GM23338 (cell line): Measurements from ENCODE around the gene TDRD7. TPM values are rescaled to one million over a fixed set of nuclear protein-coding genes. Genes with fewer than 3 reads are reported as not detected.
A peak's percentile ranks its signal among the peaks of the same experiment; 100 is the strongest.

Source experiments
- ATAC-seq: fragments of 200-7000 bp; cut with Tn5 transposase; 3 replicates; pipeline ENCODE4 v1.9.1; 2020
- DNase-seq: peaks from one replicate; pipeline ENCODE4 v3.0.0-alpha.2; 2015; ENCODE audit warnings: low spot score
- H2AFZ ChIP-seq: fragments of 200-600 bp; sonication (generic); 2 replicates; pipeline ENCODE4 v1.8.0; 2016; ENCODE audit warnings: antibody characterized with exemption, mild to moderate bottlenecking, moderate library complexity
- H3F3A ChIP-seq: fragments of 200-600 bp; sonication (generic); replicated peaks from 2 replicates; pipeline ENCODE4 v1.8.0; 2017; ENCODE audit warnings: antibody characterized with exemption, mixed run types, low read depth
- H3K27ac ChIP-seq: fragments of 200-600 bp; sonication (generic); 2 replicates; pipeline ENCODE4 v1.6.1; 2016; ENCODE audit warnings: low read depth
- H3K27me3 ChIP-seq: fragments of 200-600 bp; sonication (generic); 2 replicates; pipeline ENCODE4 v1.8.0; 2016; ENCODE audit warnings: mild to moderate bottlenecking, mixed run types, moderate library complexity; ENCODE audit not compliant: insufficient read depth
- H3K36me3 ChIP-seq: fragments of 200-600 bp; sonication (generic); 2 replicates; pipeline ENCODE4 v1.8.0; 2016; ENCODE audit warnings: mild to moderate bottlenecking; ENCODE audit not compliant: insufficient read depth
- H3K4me1 ChIP-seq: fragments of 200-600 bp; sonication (generic); 2 replicates; pipeline ENCODE4 v1.8.0; 2016; ENCODE audit warnings: mild to moderate bottlenecking, moderate library complexity; ENCODE audit not compliant: insufficient read depth
- H3K4me2 ChIP-seq: fragments of 200-600 bp; sonication (generic); 2 replicates; pipeline ENCODE4 v1.7.1; 2017; ENCODE audit warnings: mixed run types
- H3K4me3 ChIP-seq: fragments of 200-600 bp; sonication (generic); 2 replicates; pipeline ENCODE4 v1.6.1; 2016; ENCODE audit warnings: mixed run types
- H3K79me2 ChIP-seq: fragments of 200-600 bp; sonication (generic); replicated peaks from 2 replicates; pipeline ENCODE4 v1.8.0; 2017; ENCODE audit warnings: mild to moderate bottlenecking; ENCODE audit not compliant: insufficient read depth
- H3K9me2 ChIP-seq: fragments of 200-600 bp; sonication (generic); 2 replicates; pipeline ENCODE4 v1.8.0; 2017; ENCODE audit not compliant: insufficient read depth
- H4K20me1 ChIP-seq: fragments of 200-600 bp; sonication (generic); replicated peaks from 2 replicates; pipeline ENCODE4 v1.8.0; 2017; ENCODE audit warnings: mild to moderate bottlenecking; ENCODE audit not compliant: insufficient read depth
- H3K27ac Mint-ChIP-seq: 2 replicates; pipeline ENCODE4 v1.8.0; 2020; ENCODE audit warnings: inconsistent platforms, mild to moderate bottlenecking, moderate library complexity, mixed read lengths
- H3K27me3 Mint-ChIP-seq: 3 replicates; pipeline ENCODE4 v1.8.0; 2022; ENCODE audit warnings: low read depth, mild to moderate bottlenecking, moderate library complexity, mixed read lengths, inconsistent platforms; ENCODE audit not compliant: insufficient read depth, poor library complexity
- H3K36me3 Mint-ChIP-seq: 3 replicates; pipeline ENCODE4 v1.8.0; 2021; ENCODE audit warnings: low read depth, mild to moderate bottlenecking, inconsistent platforms, moderate library complexity, mixed read lengths
- H3K4me1 Mint-ChIP-seq: 3 replicates; pipeline ENCODE4 v1.8.0; 2020; ENCODE audit warnings: mild to moderate bottlenecking, inconsistent platforms, mixed read lengths
- H3K4me3 Mint-ChIP-seq: 3 replicates; pipeline ENCODE4 v1.8.0; 2021; ENCODE audit warnings: moderate library complexity, mild to moderate bottlenecking, inconsistent platforms, mixed read lengths
- H3K9me3 Mint-ChIP-seq: 3 replicates; pipeline ENCODE4 v1.8.0; 2020; ENCODE audit warnings: moderate library complexity, mild to moderate bottlenecking, inconsistent platforms, mixed read lengths
- CREB1 ChIP-seq: fragments of 250-450 bp; sonication (Bioruptor Pico); IDR thresholded peaks from 2 replicates; pipeline ENCODE4 v1.5.0; 2020; ENCODE audit warnings: low read depth, mild to moderate bottlenecking, moderate library complexity
- CTCF ChIP-seq, 2 experiments: fragments of 200-600 bp in 1 of 2; sonication (generic) in 1 of 2; conservative IDR thresholded peaks; 2 replicates each; pipeline versions ENCODE4 v1.5.1 to v1.6.1; 2016 to 2017; ENCODE audit warnings: antibody characterized with exemption in 2 of 2, low read depth in 2 of 2, mild to moderate bottlenecking in 2 of 2, moderate library complexity in 1 of 2
- ETS1 ChIP-seq: IDR thresholded peaks from 2 replicates; pipeline ENCODE4 v1.6.1; 2016; ENCODE audit warnings: antibody characterized with exemption
- EZH2 ChIP-seq: fragments of 200-600 bp; sonication (generic); IDR thresholded peaks from one replicate; pipeline ENCODE4 v1.8.0; 2017; ENCODE audit warnings: antibody characterized with exemption, mild to moderate bottlenecking, low read depth; ENCODE audit not compliant: unreplicated experiment
- NANOG ChIP-seq: IDR thresholded peaks from 2 replicates; pipeline ENCODE4 v1.6.1; 2016; ENCODE audit warnings: antibody characterized with exemption, borderline replicate concordance
- POLR2AphosphoS5 ChIP-seq: IDR thresholded peaks from 2 replicates; pipeline ENCODE4 v1.6.1; 2016; ENCODE audit warnings: antibody characterized with exemption, low read depth
- REST ChIP-seq: IDR thresholded peaks from one replicate; pipeline ENCODE4 v1.6.1; 2018; ENCODE audit warnings: antibody characterized with exemption; ENCODE audit not compliant: unreplicated experiment
- ZNF331 ChIP-seq: fragments of 250-450 bp; sonication (Bioruptor Pico); IDR thresholded peaks from 2 replicates; pipeline ENCODE4 v1.5.0; 2020; ENCODE audit warnings: low read depth, mild to moderate bottlenecking, moderate library complexity
- polyA plus RNA-seq: library from polyadenylated mRNA; unstranded; fragments of >200 nt; fragmentation: Nextera tagmentation; extraction: Ambion mirVana; gene quantifications from 2 replicates; pipeline ENCODE4 v1.2.1, GENCODE V29; 2016
- total RNA-seq: library from RNA; depleted of rRNA; stranded (reverse); fragments of >200 nt; shearing (Covaris generic); gene quantifications from 2 replicates; pipeline ENCODE4 v1.2.3, GENCODE V29; 2014

The TDRD7 gene
- total and polyA plus RNA-seq, 2 experiments from 2014 or later = 1.7 to 3.1 TPM

GRCh38 chr9:97368964-97369363 is 42.9 kb upstream of the TDRD7 start (continued):
- no peak for TF ChIP-seq REST
- TF ChIP-seq POLR2AphosphoS5 = no peak

- no peak overlapping the region for H2AFZ ChIP-seq
- H3K9me2 ChIP-seq = no peaks in the 10 kb centered on the region
- H3K4me1 Mint-ChIP-seq = no peaks in the 10 kb centered on the region
- ATAC-seq (no peak; the same call in 2 of the 3 replicates), DNase-seq (peak; percentile 8)
- no peak overlapping the region for H3K4me3 ChIP-seq
- H3K4me1 ChIP-seq = no peaks in the 10 kb centered on the region
- no peak overlapping the region for H3K4me2 ChIP-seq
- no peak overlapping the region for H3K4me3 Mint-ChIP-seq
- peaks cover 30% of the 10 kb centered on the region for H3K36me3 Mint-ChIP-seq
- H3K9me3 Mint-ChIP-seq = peaks cover 22% of the 10 kb centered on the region
- no peaks in the 10 kb centered on the region for H3K79me2 ChIP-seq
- H3K27me3 ChIP-seq = no peaks in the 10 kb centered on the region
- H4K20me1 ChIP-seq = no peaks in the 10 kb centered on the region
- peaks cover 8% of the 10 kb centered on the region for H3K27me3 Mint-ChIP-seq
- H3F3A ChIP-seq = no peaks in the 10 kb centered on the region
- H3K27ac Mint-ChIP-seq = no peak overlapping the region
- no peak overlapping the region for H3K27ac ChIP-seq
- no peaks in the 10 kb centered on the region for H3K36me3 ChIP-seq
- no peak for TF ChIP-seq EZH2
- no peak for TF ChIP-seq CTCF (conservative IDR thresholded peaks at IDR 0.05; ENCODE audit: low read depth in 2 of 2)
- no peak for TF ChIP-seq ZNF331 (CRISPR knock-in tag)
Observed at GRCh38 chr9:97372580-97372979, 39.3 kb upstream of the TDRD7 start.

GRCh38 chr9:97373331-97373730 is 38.6 kb upstream of the TDRD7 start:
- Histone ChIP-seq H3K4me3 (no peak overlapping the region), H3K27ac (no peak overlapping the region), H3F3A (no peaks in the 10 kb centered on the region), H3K27me3 (no peaks in the 10 kb centered on the region), H3K79me2 (no peaks in the 10 kb centered on the region), H3K9me2 (no peaks in the 10 kb centered on the region), H2AFZ (no peak overlapping the region), H4K20me1 (no peaks in the 10 kb centered on the region), H3K36me3 (no peaks in the 10 kb centered on the region), H3K4me2 (no peak overlapping the region), H3K4me1 (no peaks in the 10 kb centered on the region)
- Mint-ChIP-seq H3K27ac (no peak overlapping the region), H3K27me3 (peaks cover 8% of the 10 kb centered on the region), H3K36me3 (peaks cover 28% of the 10 kb centered on the region), H3K4me3 (no peak overlapping the region), H3K9me3 (peaks cover 22% of the 10 kb centered on the region), H3K4me1 (no peaks in the 10 kb centered on the region)
- no peak for ATAC-seq
- DNase-seq = no peak
- TF ChIP-seq CTCF (conservative IDR thresholded peaks at IDR 0.05; ENCODE audit: low read depth in 2 of 2) = no peak
- TF ChIP-seq ETS1 = no peak
- TF ChIP-seq NANOG = no peak
- no peak for TF ChIP-seq CREB1 (CRISPR knock-in tag)
